OCI-LY3 (cell line): ENCODE data around the gene TMEM14C.

Experiments used
- H2AFZ ChIP-seq: fragments of 200-600, 300-600 bp; shearing (Covaris generic); 2 replicates; pipeline ENCODE4 v1.6.0; 2014; ENCODE audit warnings: antibody characterized with exemption, low read depth, low read length
- H3K27ac ChIP-seq: fragments of 200-600, 300-600 bp; sonication (generic); 2 replicates; pipeline ENCODE4 v1.5.1; 2014; ENCODE audit warnings: mild to moderate bottlenecking, low read length, moderate library complexity, mixed read lengths
- H3K27me3 ChIP-seq: fragments of 200-600, 300-600 bp; sonication (generic); 2 replicates; pipeline ENCODE4 v1.6.1; 2014; ENCODE audit warnings: low read depth, low read length, mixed read lengths
- H3K36me3 ChIP-seq: fragments of 200-600, 300-600 bp; sonication (generic); replicated peaks from 2 replicates; pipeline ENCODE3; 2014; ENCODE audit warnings: low read depth, low read length, mixed read lengths
- H3K4me1 ChIP-seq: fragments of 300-600, 200-600 bp; sonication (generic); 2 replicates; pipeline ENCODE4 v1.6.1; 2014; ENCODE audit warnings: low read length, mixed read lengths
- H3K4me2 ChIP-seq: fragments of 200-600, 300-600 bp; sonication (generic); 2 replicates; pipeline ENCODE4 v1.6.1; 2014; ENCODE audit warnings: low read length, mixed read lengths
- H3K4me3 ChIP-seq: fragments of 300-600, 200-600 bp; sonication (generic); 2 replicates; pipeline ENCODE4 v1.5.1; 2014; ENCODE audit warnings: antibody characterized with exemption, mild to moderate bottlenecking, low read length, moderate library complexity
- H3K79me2 ChIP-seq: fragments of 300-600, 200-600 bp; shearing (Covaris generic); 2 replicates; pipeline ENCODE4 v1.6.1; 2014; ENCODE audit warnings: mild to moderate bottlenecking, low read length, mixed read lengths
- H3K9ac ChIP-seq: fragments of 300-600, 200-600 bp; shearing (Covaris generic); 2 replicates; pipeline ENCODE4 v1.6.0; 2014; ENCODE audit warnings: mild to moderate bottlenecking, low read length, moderate library complexity
- H3K9me3 ChIP-seq: fragments of 200-600, 300-600 bp; shearing (Covaris generic); 2 replicates; pipeline ENCODE4 v1.6.1; 2014; ENCODE audit warnings: low read length, mixed read lengths; ENCODE audit not compliant: insufficient read depth
- H4K20me1 ChIP-seq: fragments of 200-600, 300-600 bp; sonication (generic); 2 replicates; pipeline ENCODE4 v1.6.1; 2016; ENCODE audit warnings: low read length, mixed read lengths; ENCODE audit not compliant: insufficient read depth
- CTCF ChIP-seq: fragments of 200-600, 300-600 bp; sonication (generic); IDR thresholded peaks from 2 replicates; pipeline ENCODE4 v1.5.1; 2014; ENCODE audit warnings: antibody characterized with exemption, low read length, low read depth
- EZH2phosphoT487 ChIP-seq: fragments of 200-600 bp; shearing (Covaris generic); IDR thresholded peaks from 2 replicates; pipeline ENCODE4 v1.6.1; 2018; ENCODE audit warnings: antibody characterized with exemption, mixed run types, low read depth

Gene TMEM14C

GRCh38 chr6:10730254-10730653 is 7.4 kb downstream of the TMEM14C start:
- Histone ChIP-seq H3K79me2 (no peaks in the 10 kb centered on the region), H3K4me1 (no peaks in the 10 kb centered on the region), H3K27ac (no peak overlapping the region), H3K27me3 (no peaks in the 10 kb centered on the region), H3K9me3 (no peaks in the 10 kb centered on the region), H3K9ac (no peak overlapping the region), H3K4me2 (no peak overlapping the region), H3K36me3 (no peaks in the 10 kb centered on the region), H3K4me3 (no peak overlapping the region), H2AFZ (no peak overlapping the region), H4K20me1 (no peaks in the 10 kb centered on the region)
- no peak for TF ChIP-seq EZH2phosphoT487
- no peak for TF ChIP-seq CTCF

GRCh38 chr6:10733151-10733715 is 10.4 kb downstream of the TMEM14C start:
- no peak overlapping the region for H3K27ac ChIP-seq
- no peak overlapping the region for H3K4me2 ChIP-seq
- H3K9me3 ChIP-seq = no peaks in the 10 kb centered on the region
- TF ChIP-seq CTCF (no peak), EZH2phosphoT487 (no peak)
- no peak overlapping the region for H3K4me3 ChIP-seq
- H3K27me3 ChIP-seq = no peaks in the 10 kb centered on the region
- H4K20me1 ChIP-seq = no peaks in the 10 kb centered on the region
- no peaks in the 10 kb centered on the region for H3K79me2 ChIP-seq
- H2AFZ ChIP-seq = no peak overlapping the region
- no peaks in the 10 kb centered on the region for H3K4me1 ChIP-seq
- no peaks in the 10 kb centered on the region for H3K36me3 ChIP-seq
- H3K9ac ChIP-seq = no peak overlapping the region

- Histone ChIP-seq H3K79me2 (no peaks in the 10 kb centered on the region), H3K4me2 (no peak overlapping the region), H3K36me3 (no peaks in the 10 kb centered on the region), H4K20me1 (no peaks in the 10 kb centered on the region), H3K9ac (no peak overlapping the region), H2AFZ (no peak overlapping the region), H3K9me3 (no peaks in the 10 kb centered on the region), H3K27ac (no peak overlapping the region), H3K4me3 (no peak overlapping the region), H3K4me1 (no peaks in the 10 kb centered on the region), H3K27me3 (no peaks in the 10 kb centered on the region)
- TF ChIP-seq CTCF (no peak), EZH2phosphoT487 (no peak)
These were observed 11.0 kb downstream of the TMEM14C start for GRCh38 chr6:10733863-10734262.

GRCh38 chr6:10736731-10737130 is 13.9 kb downstream of the TMEM14C start:
- Histone ChIP-seq H3K27me3 (no peaks in the 10 kb centered on the region), H3K9me3 (no peaks in the 10 kb centered on the region), H2AFZ (no peak overlapping the region), H3K9ac (no peak overlapping the region), H3K4me1 (no peaks in the 10 kb centered on the region), H3K27ac (no peak overlapping the region), H3K36me3 (no peaks in the 10 kb centered on the region), H3K79me2 (no peaks in the 10 kb centered on the region), H4K20me1 (no peaks in the 10 kb centered on the region), H3K4me2 (no peak overlapping the region), H3K4me3 (no peak overlapping the region)
- TF ChIP-seq EZH2phosphoT487 = no peak
- no peak for TF ChIP-seq CTCF
